Epithelial cell of proximal tubule (primary cell): ENCODE measurements around the gene NRSN2. TPM values are rescaled to one million over a fixed set of nuclear protein-coding genes. Genes with fewer than 3 reads are reported as not detected.

Source experiments
- DNase-seq: peaks from one replicate; pipeline ENCODE4 v3.0.0-alpha.2; 2011; ENCODE audit warnings: low read depth
- H3K4me3 ChIP-seq: 2 replicates; pipeline ENCODE4 v1.5.1; 2011; ENCODE audit warnings: low read depth, mild to moderate bottlenecking, low read length
- total RNA-seq: library from RNA; depleted of rRNA; stranded (reverse); fragments of >200 nt; gene quantifications from 2 replicates; pipeline ENCODE4 v1.2.3, GENCODE V29; 2015
- TF ChIP-seq, protein P1 (sequence below): conservative IDR thresholded peaks from 2 replicates; pipeline ENCODE4 v1.5.1; 2012; ENCODE audit warnings: low read depth, mild to moderate bottlenecking, low read length

NRSN2 gene
- total RNA-seq, 1 donor from 2014 or later, result 52.4 TPM

DNA sequence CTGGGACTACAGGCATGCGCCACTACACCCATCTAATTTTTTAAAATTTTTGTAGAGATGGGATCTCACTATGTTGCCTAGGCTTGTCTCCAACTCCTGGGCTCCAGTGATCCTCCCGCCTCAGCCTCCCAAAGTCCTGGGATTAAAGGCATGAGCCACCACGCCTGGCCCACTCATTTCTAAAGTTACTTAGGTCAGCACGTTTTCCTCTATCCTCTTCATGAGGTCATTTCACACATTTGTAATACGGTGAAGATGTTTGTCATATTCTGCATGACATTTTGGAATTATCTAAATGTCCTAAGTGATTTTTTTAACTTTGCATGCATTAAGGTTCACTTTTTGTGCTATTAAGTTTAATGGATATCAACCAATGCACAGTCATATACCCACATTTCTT is 33.5 kb upstream of the NRSN2 start:
- TF ChIP-seq, protein P1, sequence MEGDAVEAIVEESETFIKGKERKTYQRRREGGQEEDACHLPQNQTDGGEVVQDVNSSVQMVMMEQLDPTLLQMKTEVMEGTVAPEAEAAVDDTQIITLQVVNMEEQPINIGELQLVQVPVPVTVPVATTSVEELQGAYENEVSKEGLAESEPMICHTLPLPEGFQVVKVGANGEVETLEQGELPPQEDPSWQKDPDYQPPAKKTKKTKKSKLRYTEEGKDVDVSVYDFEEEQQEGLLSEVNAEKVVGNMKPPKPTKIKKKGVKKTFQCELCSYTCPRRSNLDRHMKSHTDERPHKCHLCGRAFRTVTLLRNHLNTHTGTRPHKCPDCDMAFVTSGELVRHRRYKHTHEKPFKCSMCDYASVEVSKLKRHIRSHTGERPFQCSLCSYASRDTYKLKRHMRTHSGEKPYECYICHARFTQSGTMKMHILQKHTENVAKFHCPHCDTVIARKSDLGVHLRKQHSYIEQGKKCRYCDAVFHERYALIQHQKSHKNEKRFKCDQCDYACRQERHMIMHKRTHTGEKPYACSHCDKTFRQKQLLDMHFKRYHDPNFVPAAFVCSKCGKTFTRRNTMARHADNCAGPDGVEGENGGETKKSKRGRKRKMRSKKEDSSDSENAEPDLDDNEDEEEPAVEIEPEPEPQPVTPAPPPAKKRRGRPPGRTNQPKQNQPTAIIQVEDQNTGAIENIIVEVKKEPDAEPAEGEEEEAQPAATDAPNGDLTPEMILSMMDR, result no peak
- DNase-seq, result no peak
- H3K4me3 ChIP-seq, result no peak overlapping the region

DNA sequence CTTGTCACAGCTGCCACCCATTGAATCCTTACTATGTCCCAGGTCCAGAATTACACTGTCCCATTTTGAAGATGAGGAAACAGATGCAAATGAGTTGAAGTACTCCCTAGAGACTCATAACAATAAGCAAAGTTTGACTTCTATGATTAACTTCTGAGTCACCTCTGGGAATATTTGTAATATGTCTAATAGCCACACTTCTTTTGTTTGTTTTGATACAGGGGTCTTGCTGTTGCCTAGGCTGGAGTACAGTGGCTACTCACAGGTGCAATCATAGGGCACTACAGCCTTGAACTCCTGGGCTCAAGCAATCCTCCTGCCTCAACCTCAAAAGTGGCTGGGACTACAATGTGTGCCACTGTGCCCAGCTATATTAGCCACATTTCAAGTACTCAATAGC is 33.0 kb upstream of the NRSN2 start:
- TF ChIP-seq, protein P1, result no peak
- no peak overlapping the region for H3K4me3 ChIP-seq
- DNase-seq, result no peak

DNA sequence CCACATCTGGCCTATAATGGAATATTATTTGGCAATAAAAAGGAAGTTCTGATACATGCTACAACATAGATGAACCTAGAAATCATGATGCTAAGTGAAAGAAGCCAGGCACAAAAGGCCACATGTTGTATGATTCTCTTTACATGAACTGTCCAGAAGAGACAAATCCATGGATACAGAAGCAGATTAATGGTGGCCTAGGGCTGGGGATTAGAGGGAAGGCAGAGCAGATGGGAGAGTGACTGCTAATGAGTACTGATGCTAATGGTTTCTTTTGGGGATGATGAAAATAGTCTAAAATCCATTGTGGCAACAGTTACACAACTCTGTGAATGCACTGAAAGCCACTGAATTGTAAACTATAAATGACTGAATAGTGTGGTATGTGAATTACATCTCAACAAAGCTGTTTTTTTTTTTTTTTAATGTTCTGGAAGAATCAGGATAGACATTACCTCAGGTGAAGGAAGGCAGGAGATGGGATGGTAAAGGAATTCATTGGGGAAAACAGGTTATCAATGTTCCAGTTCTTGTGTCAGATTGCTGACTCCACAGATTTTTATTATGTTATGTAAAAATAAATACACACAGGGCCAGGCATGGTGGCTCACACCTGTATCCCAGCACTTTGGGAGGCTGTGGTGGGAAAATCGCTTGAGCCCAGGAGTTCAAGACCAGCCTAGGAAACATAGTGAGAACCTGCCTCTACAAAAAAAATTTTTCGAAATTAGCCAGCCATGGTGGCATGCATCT is 30.4 kb upstream of the NRSN2 start:
- TF ChIP-seq, protein P1, result no peak
- no peak overlapping the region for H3K4me3 ChIP-seq
- DNase-seq, result no peak

DNA sequence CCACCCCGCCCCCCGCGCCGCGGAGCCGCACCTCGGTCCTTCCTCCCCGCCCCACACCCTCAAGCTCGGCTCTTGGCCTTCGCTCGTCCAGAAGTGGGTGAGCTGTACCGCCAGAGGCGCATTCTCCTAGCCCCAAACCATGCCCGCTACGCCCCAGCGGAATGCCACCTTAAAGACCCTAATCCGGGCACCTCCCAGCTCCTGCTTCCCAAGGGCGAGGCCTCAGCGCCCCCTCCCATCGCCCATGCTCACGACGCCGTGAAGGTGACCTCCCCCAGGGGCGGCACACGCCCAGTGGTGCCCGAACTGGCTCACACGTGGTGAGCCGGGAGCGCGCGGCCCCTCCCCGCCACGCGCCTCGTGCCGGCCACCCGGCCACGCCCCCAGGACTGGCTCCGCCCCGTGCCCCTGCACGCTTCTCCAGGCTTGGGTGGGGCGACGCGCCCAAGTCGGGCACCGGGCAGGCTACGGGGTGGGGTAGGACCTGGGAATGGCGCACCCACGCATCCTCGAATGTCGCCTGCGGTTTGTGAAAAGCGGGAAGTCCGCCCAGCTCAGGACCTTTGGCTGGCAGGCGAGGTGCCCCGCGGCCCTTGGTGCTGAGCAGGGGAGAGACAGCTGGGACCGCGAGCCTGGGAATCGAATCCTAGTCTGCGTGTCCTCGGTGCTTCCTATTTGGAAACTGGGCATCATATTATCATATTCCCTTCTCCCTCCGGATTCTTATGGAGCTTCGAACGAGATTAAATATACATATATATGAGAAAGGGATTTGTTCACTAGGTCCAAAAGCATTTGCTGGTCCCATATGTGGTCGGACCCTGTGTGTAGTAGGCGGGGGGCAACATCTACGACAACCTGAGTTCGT is 22.5 kb upstream of the NRSN2 start:
- DNase-seq, result no peak
- TF ChIP-seq, protein P1, result peak; percentile 39

DNA sequence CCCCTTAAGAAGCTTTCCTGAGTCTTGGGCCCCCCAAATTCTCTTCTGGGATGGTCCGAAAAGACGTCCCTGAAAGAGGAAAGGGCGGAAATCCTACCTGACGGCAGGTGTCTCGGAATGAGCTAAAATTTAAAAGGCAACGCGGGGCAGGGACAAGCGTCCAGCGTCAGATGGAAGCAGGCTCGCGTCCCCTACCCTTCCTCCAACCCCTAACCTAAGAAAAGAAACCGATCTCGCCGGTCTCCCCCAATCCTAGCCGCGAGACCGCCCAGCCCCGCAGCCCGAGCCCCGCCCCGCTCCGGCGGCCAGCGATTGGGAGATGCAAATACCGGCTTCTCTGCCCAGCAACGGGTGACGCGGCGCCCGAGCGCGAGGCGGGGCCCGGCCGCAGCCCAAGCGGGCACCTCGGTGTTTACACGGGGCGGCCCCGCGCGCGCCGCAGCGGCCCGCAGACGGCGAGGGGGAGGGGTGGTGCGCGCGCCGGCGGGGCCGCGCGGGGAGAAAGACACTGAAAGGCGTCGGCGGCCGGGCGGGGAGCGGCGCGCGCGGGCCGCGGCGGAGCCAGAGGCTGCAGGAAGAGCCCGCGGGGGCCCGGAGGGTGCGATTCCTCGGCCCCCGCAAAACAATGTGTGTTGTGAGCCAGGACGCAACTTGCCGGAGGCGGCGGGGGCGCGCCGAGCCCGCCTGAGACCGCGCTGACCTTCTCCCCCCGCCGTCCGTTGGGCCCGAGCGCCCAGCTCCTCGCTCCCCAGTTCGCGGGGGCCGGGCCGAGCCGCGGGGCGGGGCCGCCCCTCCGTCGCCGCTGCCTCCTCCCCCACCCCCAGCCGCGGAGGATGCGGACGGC is 21.6 kb upstream of the NRSN2 start, which contains the start of gene SOX12:
Gene SOX12 (plus strand): TSS at position 508 of the 844 bp plus-strand sequence. CDS start 373 bp downstream, outside the sequence.
- TF ChIP-seq, protein P1, result no peak
- DNase-seq, result no peak
- peak within 1 kb of the TSS; percentile 88 for H3K4me3 ChIP-seq

More for the DNA sequence above, 22.5 kb upstream of the NRSN2 start:
- H3K4me3 ChIP-seq, result peak overlapping the region; percentile 65

DNA sequence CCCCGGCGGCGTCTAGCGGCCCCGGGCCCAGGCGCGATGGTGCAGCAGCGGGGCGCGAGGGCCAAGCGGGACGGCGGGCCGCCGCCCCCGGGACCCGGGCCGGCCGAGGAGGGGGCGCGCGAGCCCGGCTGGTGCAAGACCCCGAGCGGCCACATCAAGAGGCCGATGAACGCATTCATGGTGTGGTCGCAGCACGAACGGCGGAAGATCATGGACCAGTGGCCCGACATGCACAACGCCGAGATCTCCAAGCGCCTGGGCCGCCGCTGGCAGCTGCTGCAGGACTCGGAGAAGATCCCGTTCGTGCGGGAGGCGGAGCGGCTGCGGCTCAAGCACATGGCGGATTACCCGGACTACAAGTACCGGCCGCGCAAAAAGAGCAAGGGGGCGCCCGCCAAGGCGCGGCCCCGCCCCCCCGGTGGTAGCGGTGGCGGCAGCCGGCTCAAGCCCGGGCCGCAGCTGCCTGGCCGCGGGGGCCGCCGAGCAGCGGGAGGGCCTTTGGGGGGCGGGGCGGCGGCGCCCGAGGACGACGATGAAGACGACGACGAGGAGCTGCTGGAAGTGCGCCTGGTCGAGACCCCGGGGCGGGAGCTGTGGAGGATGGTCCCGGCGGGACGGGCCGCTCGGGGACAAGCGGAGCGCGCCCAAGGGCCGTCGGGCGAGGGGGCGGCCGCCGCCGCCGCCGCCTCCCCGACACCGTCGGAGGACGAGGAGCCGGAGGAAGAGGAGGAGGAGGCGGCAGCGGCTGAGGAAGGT is 20.8 kb upstream of the NRSN2 start:
- DNase-seq, result no peak
- H3K4me3 ChIP-seq, result peak overlapping the region; percentile 88
- TF ChIP-seq, protein P1, result no peak
